GM18951 (cell line): ENCODE data around the gene GMDS.

ENCODE experiments used
- POLR2A ChIP-seq: IDR thresholded peaks from 4 replicates; pipeline ENCODE4 v1.6.1; 2011; ENCODE audit warnings: mild to moderate bottlenecking; ENCODE audit not compliant: insufficient read length, insufficient read depth; ENCODE audit errors: extremely low read depth
- in situ Hi-C: fragments of 300-500 bp; cut with MboI; formaldehyde crosslinking; loops from one replicate; pipeline ENCODE4 v1.12.0; 2022; ENCODE audit warnings: low sequenced_read_pairs, mixed read lengths, inconsistent platforms; ENCODE audit not compliant: unreplicated experiment

GMDS gene

GRCh38 chr6:1884313-1884712 is 361.1 kb downstream of the GMDS start:
- TF ChIP-seq POLR2A, result no peak
- in situ Hi-C loops, result no loop called here

- in situ Hi-C loops, result no loop called here
- TF ChIP-seq POLR2A, result no peak
These were observed 367.1 kb downstream of the GMDS start for GRCh38 chr6:1878330-1878729.

GRCh38 chr6:1873781-1874180 is 371.6 kb downstream of the GMDS start:
- TF ChIP-seq POLR2A, result no peak
- in situ Hi-C loops, result no loop called here

GRCh38 chr6:1872649-1873131 is 372.7 kb downstream of the GMDS start:
- in situ Hi-C loops, result no loop called here
- TF ChIP-seq POLR2A, result no peak

GRCh38 chr6:1871724-1872315 is 373.6 kb downstream of the GMDS start:
- TF ChIP-seq POLR2A, result no peak
- in situ Hi-C loops, result no loop called here

- no peak for TF ChIP-seq POLR2A
- in situ Hi-C loops, result no loop called here
These were observed 374.5 kb downstream of the GMDS start for GRCh38 chr6:1870932-1871331.

GRCh38 chr6:1870251-1870650 is 375.2 kb downstream of the GMDS start:
- in situ Hi-C loops, result no loop called here
- no peak for TF ChIP-seq POLR2A

GRCh38 chr6:1869769-1870168 is 375.6 kb downstream of the GMDS start:
- in situ Hi-C loops, result no loop called here
- no peak for TF ChIP-seq POLR2A

GRCh38 chr6:1869308-1869707 is 376.1 kb downstream of the GMDS start:
- in situ Hi-C loops, result no loop called here
- no peak for TF ChIP-seq POLR2A

- TF ChIP-seq POLR2A, result no peak
- in situ Hi-C loops, result no loop called here
These were observed 376.7 kb downstream of the GMDS start for GRCh38 chr6:1868561-1869261.

- no peak for TF ChIP-seq POLR2A
- in situ Hi-C loops, result no loop called here
These were observed 378.2 kb downstream of the GMDS start for GRCh38 chr6:1867197-1867596.

GRCh38 chr6:1865585-1865984 is 379.8 kb downstream of the GMDS start:
- no peak for TF ChIP-seq POLR2A
- in situ Hi-C loops, result no loop called here

- in situ Hi-C loops, result no loop called here
- no peak for TF ChIP-seq POLR2A
These were observed 380.9 kb downstream of the GMDS start for GRCh38 chr6:1864496-1864895.

GRCh38 chr6:1862411-1862810 is 383.0 kb downstream of the GMDS start:
- TF ChIP-seq POLR2A, result no peak
- in situ Hi-C loops, result no loop called here
